ENCODE results near the gene DNAJC5.
"Not testable (repeated sequence)": the region's sequence is repeated elsewhere in the genome, so short reads cannot be mapped to it uniquely, and the experiment has no call there.

Gene DNAJC5

DNA sequence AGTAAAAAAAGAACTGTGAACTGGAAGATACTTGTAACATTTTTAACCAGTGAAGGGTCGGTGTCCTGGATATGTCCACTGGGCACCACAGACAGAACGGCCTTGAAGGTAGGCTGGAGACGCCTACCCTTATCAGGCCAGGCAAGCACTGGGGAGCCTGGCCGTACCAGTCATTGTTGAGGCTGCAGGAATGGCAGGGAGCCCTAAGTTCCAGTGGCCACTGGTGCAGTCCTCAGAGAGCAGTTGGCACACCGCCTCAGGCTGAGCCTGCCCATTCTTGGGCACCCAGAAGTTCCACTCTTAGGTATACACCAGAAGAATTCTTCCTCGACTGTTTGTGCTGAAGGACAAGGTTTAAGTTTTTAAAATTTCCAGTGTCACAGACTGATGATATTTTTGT, 20.5 kb downstream of the DNAJC5 start:
- no peak for DNase-seq

DNA sequence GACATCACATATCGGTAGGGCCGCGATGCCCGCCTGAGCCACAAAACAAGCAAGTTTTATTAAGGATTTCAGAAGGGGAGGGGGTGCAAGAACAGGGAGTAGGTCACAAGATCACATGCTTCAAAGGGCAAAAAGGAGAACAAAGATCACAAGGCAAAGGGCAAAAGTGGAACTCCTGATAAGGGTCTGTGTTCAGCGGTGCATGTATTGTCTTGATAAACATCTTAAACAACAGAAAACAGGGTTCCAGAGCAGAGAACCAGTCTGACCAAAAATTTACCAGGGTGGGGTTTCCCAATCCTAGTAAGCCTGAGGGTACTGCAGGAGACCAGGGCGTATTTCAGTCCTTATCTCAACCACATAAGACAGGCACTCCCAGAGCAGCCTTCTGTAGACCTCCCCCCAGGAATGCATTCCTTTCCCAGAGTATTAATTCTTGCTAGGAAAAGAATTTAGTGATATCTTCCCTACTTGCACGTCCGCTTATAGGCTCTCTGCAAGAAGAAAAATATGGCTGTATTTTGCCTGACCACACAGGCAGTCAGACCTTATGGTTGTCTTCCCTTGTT, 21.5 kb downstream of the DNAJC5 start:
- peak; percentile 54 for DNase-seq

DNA sequence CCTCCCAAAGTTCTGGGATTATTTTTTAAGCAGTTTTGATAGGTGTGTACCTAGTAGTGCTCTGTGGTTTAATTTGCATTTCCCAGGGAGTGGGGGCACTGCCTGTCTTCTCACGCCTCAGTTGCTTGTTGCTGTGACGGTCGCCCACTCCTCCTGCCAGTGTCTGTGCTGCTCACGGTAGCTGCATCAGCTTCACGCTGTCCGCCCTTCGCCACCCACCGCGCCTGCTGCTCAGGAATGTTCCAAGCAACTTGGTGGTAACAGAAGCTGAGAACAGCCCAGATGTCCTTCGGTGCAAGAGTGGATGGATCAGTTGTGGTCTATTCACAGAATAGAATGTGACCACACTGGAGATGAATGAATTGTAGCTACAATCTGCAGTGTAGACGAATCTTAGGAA, 22.9 kb downstream of the DNAJC5 start:
- DNase-seq, result no peak

DNA sequence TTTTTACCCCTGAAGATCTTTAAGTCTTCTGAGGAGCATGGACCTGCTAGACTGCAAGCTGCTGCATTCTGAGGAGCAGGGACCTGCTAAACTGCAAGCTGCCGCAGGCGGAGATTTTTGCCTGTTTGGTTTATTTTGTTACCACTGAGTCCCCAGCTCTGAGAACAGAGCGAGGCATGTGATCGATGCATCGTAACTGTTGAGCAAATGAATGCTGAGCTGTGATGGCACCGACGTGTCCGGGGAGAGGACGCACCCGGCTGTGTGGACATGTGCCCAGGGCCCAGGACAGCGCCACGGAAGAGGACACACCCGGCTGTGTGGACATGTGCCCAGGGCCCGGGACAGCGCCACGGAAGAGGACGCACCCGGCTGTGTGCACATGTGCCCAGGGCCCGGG, 24.2 kb downstream of the DNAJC5 start:
- DNase-seq, result no peak

DNA sequence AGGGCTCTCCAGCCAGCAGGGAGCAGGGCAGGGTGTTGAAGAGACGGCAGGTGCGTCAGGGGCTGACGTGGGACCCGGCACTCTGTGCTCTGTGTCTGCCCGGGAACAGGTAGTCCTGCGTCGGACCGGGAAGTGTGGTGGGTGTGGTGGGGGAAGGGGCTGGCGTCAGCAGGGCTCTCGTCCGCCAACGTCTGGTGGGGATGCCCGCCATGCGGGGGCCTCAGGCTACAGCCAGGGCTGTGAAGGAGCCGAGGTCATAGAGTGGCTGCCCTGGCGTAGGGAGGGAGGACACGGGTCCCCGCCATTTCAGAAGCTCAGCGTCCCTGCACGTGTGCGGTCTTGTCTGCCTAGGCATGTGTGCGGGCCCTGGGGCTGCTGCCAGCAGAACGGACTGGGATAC, 25.3 kb downstream of the DNAJC5 start:
- DNase-seq, result no peak

DNA sequence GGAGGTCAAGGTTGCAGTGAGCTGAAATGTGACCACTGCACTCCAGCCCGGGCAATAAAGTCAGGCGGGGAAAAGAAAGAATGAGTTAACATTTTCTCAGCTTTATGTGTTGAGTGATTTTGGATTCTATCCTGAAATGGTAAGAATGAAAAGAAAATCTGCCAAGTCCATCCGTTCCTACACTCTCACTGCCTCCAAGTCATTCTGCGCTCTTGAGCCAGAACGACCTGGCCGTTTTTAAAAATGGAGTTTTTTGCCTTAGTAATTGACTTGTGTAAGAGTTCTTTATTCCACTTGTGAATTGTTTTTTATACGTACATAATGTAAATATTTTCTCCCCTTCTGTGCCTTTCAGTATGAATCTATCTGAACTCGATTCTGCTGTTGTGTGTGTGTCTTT, 28.7 kb downstream of the DNAJC5 start:
- no peak for DNase-seq

DNA sequence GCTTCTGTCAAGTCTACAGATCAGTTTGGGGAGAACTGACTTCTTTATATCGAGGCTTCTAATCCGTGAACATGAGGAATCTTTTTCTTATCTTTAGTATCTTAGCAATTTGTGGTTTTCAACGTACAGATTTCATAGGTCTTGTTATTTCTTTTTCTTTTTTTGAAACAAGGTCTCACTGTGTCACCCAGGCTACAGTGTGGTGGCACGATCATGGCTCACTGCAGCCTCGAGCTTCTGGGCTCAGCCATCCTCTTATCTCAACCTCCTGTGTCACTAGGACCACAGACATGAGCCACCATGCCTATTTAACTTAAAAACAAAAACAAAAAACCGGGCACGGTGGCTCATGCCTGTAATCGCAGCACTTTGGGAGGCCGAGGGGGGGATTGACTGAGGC, 29.3 kb downstream of the DNAJC5 start:
- peak; percentile 34 for DNase-seq

DNA sequence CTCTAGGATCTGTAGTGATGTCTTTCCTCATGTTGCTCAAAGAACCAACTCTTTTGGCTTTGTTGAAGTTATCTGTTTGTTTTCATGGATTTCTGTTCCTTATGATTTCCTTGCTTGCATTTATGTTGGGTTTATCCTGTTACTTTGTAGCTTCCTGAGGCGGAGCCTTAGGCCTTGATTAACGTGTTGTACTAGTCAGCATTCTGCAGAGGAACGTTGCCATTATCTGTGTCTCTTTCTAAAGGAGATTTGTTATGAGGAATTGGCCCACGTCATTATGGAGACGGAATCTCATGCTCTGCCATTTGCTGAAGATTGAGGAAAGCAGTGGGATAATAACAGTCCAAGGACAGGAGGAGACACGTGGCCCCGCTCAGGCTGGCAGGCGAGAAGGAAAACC, 31.4 kb downstream of the DNAJC5 start:
- DNase-seq, result no peak

DNA sequence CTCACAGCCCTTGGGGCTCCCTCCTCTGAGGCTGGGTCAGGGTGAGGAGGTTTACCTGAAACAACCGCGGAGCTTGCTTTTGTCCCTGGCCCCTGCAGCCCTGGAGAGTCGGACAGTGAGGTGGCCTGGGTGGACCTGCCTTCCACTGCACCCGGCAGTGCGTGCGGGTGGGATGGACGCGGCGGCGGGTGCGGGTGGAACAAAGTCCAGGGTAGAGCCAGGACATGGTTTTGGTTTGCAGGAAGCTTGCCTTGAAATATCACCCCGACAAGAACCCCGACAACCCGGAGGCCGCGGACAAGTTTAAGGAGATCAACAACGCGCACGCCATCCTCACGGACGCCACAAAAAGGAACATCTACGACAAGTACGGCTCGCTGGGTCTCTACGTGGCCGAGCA, 34.1 kb downstream of the DNAJC5 start:
- no peak for DNase-seq

DNA sequence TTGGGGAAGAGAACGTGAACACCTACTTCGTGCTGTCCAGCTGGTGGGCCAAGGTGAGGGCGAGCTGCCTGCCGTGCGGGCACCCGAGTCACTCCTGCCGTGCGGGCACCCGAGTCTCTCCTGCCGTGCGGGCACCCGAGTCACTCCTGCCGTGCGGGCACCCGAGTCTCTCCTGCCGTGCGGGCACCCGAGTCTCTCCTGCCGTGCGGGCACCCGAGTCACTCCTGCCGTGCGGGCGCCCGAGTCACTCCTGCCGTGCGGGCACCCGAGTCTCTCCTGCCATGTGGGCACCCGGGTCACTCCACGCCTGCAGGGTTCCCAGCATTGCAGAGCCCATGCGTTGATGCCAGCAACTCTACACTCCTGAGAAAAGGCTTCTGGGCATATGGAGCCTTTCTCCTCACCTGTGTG, 34.6 kb downstream of the DNAJC5 start:
- not testable (repeated sequence) for DNase-seq

DNA sequence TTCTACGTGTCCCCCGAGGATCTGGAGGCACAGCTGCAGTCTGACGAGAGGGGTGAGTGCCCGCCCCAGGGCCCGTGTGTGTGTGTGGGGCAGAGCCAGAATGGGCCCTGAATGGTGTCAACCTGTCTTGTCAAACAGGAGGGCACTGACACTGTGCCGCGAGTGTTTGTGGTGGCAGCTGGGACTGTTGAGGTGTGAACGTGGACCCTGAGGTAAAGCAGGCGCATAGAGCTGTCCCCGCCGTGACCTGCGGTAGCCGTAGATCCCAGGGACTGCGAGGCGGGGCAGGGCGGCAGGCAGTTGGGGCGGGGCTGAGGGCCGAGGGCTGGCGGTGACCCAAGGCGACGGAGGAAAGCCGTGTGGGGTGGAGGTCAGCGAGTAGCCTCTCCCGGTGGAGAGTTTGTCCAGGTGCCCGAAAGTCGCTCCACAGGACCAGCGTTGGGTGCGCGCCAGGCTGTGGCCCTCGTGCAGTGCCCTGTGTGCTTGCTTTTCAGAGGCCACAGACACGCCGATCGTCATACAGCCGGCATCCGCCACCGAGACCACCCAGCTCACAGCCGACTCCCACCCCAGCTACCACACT, 36.1 kb downstream of the DNAJC5 start:
- DNase-seq, result no peak

DNA sequence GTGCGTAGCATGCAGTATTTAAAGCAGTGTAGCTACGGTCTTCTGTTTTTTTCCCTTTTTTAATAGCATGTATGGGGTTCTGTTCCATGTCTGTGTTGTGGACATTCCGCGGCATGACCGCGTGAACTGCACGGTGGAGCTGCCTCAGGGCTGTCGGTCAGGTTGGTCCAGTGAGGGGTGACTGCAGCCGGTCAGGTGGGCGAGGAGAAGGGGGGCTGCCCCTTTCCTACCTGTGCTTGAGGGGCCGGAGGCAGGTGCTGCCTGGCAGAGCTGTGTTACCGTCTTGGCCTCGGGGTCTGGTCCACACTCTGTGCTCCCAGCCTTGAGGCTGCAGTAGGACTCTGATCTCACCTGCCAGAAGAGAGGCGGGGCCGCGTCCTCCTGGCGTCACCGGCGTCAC, 36.8 kb downstream of the DNAJC5 start:
- DNase-seq, result no peak

DNA sequence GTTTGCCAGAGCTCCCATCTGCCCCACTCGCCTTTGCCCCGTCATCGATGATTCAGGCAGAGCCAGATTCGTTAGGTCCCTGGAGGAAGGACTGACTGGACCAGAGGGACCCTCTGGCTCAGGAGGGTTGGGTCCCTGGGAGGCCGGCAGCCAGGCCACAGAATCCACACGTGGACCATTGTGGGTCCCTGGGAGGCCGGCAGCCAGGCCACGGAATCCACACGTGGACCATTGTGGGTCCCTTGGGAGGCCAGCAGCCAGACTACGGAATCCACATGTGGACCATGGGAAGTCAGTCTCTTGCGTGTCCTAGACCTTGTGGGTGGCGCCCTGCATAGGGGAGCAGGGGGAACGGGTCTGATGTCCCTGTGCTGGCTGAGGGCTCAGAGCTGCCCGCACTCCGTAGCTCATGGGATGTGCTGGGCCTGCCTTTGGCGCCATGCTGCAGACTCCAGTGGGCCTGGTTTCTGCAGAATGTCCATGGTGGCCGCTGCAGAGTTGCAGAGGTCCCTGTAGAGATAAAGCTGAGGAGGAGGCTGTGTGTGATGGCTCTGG, 37.8 kb downstream of the DNAJC5 start:
- no peak for DNase-seq

DNA sequence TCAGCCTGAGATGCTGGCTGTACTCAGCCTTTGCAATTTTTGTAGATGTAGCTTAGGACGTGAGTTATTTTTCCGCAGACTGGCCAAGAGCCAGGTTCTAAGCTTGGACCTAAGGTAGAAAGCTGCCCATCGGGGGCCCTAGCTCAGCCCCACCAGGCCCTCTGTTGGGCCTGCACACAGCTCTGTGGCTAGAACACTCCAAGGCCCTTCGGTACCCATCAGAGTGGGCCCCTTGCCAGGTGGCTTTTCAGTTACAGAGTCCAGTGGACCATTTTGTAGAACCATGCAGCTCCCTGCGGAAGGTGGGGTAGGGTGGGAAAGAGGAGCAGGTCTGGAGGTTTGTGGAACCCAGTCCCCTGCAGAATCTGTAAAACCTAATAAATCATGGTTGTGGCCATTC, 38.7 kb downstream of the DNAJC5 start:
- DNase-seq, result no peak

DNA sequence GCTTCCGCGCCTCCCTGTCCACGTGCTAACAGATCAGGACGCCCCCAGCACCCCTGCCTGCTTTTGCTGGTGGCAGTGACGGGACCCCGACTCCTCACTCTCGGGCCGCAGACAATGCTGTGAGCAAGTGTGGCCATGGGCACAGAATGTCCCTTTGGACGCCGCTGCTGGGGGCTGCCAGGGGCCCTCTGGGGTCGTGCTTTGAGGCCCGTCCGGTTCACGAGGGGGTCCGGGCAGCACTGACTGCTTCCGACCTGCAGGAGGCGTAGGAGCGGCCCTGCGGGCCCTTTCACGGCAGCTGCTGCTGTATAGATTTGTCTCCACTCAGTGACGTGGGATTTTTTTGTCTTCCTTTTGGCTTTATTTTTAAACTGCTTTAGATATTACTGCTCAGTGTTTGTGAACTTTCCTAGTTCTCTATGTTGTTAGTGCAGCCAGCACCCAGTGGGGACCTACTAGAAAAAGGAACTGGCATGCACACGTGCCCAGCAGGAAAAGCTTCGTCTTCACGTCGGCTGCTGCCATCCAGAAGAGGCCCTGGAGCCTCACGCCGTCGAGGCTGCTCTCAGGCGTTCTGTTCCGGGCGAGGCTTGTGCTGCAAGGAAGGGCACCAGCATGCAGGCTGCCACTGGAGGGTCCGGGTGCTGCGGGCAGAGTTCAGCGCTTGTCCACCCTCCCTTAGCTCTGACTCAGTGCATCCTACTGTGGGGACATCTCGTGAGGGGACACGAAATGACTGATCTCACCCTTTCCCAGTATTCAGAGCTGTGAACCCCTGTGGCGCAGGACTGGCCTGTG, 39.5 kb downstream of the DNAJC5 start:
- peak; percentile 41 for DNase-seq

DNA sequence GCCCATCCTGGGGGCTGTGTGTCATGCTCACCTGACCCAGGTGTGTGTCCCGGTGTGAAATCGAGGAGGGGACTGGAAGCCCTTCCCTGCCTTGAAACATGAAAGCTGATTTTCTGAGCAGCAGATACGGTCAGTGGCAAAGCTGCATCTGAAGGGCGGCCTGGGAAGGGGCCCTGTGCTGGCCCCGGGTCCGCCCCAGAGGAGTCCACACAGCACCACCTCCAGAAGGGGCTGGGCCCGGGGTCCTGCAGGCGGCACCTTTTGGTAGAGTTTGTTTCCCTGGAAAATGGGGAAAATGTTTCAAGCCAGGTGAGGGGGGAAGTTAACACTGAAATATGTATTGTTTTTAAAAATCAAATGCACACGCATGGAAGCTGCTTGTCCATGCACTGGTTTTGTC, 40.5 kb downstream of the DNAJC5 start:
- DNase-seq, result no peak

DNA sequence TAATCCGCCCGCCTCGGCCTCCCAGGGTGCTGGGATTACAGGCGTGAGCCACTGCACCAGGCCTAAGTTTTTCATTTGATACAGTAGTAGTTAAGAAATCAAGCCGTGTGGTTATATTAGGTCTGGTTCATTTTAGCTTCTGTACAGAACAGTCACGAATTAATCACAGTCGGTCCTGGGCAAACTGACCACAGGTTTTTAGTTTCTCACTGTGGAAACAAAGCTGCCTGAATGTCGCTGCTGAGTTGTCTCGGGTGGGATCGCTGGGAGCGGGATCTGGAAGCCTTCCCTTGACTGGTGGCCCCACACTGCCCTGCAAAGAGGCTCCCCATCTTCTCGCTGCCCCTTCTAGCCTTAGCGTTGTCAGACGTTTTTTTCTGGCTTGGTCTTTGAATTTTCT, 42.7 kb downstream of the DNAJC5 start:
- no peak for DNase-seq

DNA sequence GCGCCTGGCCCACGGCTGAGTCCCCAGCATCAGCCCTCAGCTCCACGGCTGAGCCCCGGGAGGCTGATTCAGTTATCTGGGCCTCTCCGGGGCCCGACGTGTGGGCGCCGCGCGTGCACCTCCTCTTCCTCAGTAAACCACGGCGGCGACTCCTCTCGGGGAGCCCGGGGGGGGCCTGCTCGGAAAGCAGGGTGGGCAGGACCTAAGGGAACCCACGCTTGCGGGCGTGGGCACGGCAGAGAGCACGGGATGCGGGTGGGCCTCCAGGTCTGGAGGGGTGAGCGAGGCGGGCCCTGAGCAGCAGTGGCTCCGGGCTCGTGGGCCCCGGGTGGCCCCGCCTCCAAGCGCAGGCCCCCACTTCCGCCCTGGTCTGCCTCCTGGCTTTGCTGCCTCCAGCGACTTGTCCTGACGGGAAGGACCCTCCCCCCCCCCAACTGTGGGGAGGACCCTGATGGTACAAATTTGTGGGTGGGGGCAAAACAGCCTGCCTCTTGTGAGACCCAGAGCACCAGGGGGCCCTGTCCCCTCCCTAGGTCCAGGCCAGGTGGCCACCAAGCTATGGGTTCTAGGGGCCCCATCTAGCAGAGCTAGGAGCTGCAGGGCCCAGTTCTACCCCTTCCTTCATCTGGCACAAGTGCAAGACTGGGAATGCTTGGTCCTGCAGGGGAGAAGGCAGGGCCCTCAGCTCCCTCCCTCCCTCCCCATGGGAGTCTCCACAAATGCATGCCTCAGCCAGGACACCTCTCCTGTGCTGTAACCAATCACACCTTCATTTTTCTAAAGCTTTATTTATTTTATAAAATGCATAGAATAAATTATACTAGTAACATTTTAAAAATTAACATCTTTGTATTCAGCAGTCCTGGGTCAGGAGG, 44.4 kb downstream of the DNAJC5 start:
- DNase-seq, result peak; percentile 26

DNA sequence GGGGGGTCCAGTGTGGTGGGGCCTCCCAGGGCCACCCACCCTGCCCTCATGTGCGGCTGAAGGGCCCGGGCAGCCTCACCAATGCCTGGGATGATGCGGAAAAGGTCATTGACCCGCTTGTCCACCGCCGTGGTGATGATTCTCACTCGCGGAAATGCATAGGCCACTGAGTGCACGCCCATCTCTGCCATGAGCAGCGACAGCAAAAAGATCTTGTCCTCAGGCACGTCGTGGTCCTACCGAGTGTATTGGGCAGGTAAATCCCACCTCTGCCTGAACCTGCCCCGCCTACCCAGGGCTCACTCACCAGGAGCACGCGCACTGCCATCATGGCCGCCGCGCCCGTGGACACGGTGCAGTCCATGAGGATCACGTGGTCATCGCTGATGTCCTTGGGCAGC, 45.1 kb downstream of the DNAJC5 start:
- DNase-seq, result no peak

DNA sequence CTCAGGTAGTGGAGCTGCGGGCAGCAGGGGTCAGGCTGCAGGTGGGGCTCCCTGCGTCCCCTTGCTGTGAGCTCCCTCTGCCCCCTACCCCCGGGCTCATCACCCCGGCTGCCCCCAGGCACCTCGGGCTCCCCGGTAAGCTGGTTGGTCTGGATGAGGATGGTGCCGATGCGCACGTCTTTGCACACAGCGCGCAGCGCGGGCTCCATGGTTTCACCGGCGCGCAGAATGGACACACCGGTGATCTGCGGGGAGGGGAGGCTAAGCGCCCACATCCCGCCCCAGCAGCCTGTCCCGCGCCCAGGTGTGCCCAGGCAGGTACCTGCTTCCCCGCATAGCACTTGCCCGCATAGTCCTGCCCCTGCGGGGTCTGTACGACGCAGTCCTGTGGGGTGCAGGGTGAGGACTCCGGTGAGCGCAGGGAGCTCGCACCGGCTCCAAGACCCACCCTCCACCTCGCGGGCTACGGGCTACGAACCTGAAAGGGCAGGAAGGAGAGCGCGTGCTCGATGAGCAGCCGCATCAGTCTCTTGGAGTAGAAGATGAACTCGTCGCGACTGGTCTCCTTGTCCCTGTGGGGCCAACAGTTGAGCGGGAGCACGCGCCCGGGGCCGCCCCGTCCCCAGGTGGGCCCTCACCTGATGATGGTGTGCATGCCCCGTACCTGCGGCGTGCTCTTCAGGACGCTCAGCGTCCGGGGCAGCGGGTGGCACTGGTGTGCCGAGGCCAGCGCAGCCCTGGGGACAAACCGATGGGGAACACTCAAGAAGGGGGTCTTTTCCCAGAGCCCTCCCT, 45.7 kb downstream of the DNAJC5 start:
- no peak for DNase-seq

DNA sequence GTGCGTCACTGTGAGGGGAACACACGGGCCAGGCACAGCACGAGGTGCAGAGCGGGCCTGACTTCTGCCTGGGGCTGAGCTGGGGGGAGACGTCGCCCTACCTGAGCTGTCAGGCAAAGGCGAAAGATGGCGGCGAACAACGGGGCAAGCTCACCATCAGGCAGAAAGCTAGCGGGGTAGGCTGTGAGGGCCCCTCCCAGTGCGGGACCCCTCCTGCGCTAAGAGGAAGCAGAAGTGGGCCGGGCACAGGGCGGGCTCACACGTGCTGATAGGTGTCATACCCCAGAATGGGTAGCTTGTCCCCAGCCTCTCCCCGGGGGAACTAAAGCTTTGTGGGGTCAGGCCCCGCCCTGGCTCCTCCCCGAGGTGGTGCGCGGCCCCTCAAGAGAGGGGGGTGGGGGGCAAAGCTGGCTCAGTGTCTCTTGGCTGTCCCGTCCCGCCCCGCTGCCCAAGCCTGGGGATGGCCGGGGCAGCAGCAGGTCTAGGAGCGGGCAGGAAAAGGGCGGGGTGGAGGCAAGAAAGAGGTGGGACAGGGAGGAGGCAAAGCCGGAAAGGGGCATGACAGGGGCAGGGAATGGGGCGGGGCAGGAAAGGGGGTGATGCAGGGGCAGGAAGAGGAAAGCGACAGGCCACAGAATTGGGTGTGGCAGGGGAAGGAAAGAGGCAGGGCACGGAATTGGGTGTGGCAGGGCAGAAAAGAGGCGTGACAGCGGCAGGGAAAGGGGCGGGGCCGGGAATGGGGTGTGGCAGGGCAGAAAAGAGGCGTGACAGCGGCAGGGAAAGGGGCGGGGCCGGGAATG, 46.6 kb downstream of the DNAJC5 start:
- peak; percentile 97 for DNase-seq
